NCI-H2029 treated with DMSO at 0.1 percent for 48 hours (cell line): ENCODE data around the gene DNAJC8.

Experiments used
- DNase-seq: peaks from one replicate; lab custom pipeline; 2025; lab: John Stamatoyannopoulos, UW

Gene DNAJC8, protein sequence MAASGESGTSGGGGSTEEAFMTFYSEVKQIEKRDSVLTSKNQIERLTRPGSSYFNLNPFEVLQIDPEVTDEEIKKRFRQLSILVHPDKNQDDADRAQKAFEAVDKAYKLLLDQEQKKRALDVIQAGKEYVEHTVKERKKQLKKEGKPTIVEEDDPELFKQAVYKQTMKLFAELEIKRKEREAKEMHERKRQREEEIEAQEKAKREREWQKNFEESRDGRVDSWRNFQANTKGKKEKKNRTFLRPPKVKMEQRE

DNA sequence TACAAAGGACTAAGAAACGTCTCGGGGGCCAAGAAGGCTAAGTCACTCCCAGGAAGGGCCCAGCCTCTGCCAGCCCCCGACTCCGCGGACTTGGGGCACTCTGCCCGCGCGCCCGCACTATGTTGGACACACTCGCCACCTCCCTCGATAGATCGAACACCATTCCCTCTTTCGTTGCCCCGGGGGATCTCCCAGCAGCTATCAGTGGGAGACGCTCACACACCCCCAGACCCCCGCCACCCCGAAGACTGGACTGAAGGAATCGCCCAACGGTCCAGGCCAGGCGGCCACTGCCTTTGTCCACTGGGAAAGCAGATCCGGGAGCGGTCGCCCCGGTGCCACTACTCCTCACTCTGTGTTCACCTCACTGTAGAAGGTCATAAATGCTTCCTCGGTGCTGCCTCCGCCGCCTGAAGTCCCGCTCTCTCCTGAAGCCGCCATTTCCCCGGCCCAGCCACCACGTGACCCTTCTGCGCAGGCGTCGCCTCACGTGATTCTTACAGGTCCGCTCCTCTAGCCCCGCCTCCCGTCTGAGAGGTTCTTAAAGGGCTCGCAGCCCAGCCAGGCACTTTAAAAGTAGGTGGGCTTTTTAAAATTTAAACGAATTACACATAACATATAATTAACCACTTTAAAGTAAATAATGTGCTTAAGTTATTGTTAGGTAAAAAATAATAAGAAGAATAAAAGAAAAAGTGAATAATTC lies at the start of gene DNAJC8:
Gene DNAJC8, minus strand, starts transcription at position 472 of the 706 bp plus-strand sequence. Its CDS starts 31 bp downstream, at position 441.
- peak; percentile 45 for DNase-seq

DNA sequence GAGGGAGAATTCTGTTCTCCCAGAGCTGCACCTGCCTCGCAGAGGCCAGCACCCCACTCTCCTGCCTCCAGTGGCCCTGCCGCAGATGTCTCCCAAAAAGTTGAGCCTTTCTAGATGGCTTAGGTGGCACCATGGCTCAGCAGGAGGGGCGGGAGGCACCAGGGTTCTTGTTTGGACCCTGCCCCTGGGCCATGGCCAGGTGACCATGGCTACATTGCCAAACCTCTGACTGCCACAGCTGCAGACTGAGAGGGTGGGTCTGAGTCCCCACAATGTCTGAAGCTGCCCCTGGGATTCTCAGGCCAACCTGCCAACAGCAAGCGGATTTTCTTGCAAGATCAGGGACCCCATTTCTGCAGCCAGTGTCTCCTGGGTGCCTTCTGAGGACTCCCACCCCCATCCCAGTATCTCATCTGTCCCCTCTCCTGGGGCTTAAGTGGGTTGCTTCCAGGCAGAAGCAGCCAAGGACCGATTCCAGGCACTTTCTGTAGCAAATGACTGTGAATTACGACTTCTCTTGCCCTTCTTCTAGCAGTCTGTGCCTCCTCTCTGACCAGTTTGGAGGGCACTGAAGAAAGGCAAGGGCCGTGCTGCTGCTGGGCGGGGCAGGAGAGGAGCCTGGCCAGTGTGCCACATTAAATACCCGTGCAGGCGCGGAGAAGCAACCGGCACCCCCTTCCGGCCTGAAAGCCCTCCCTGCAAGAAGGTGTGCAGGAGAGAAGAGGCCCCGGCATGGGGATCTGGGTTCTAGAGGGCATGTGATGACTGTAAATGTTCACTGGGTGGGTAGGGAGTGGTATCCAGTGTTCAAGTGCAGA lies 49.0 kb upstream of the DNAJC8 start:
- no peak for DNase-seq

DNA sequence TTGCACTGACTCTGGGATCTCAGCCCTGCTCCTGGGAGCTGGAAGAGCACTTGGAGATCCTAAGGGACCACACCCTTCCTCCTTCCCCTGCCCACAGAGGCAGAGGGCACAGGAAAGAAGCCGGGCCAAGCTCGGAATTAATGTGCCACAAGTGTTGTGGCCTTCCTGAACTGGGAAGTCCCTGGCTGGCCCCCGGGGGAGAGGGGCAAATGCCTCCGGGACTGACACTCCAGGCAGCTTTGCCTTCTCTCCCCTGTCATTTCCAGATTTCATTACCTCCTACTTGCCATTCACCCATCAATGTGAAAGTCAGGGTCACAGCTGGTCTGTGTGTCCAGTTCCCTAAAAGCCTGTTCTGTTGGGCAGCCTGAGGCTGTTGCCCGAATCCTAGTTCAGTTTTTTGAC lies 48.1 kb upstream of the DNAJC8 start:
- no peak for DNase-seq

DNA sequence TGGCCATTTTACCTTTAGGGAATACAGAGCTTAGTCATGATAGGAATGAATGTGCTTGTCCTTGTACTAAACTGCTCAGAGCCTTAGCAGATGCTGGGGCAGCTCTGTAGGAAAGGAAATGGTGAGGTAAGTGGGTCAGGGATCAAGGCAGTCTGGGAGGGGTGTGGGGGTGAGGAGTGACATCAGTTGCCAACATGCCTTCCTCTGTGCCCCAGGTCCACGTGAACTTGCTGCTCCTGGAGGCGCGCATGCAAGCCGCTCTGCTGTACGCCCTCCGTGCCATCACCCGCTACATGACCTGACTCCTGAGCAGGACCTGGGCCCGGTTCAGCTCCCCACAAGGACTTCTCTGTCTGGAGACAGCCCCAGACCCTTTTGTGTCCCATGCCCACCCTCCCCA lies 47.7 kb upstream of the DNAJC8 start:
- DNase-seq = no peak

DNA sequence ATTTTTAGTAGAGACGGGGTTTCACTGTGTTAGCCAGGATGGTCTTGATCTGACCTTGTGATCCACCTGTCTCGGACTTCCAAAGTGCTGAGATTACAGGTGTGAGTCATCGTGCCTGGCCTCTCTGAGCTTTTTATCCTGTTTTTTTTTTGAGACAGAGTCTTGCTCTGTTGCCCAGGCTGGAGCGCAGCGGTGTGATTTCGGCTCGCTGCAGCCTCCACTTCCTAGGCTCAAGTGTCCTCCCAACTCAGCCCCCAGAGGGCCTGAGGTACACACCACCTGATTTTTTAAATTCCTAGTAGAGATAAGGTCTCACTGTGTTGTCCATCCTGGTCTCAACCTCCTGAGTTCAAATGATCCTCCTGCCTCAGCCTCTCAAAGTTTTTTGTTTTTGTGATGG lies 46.9 kb upstream of the DNAJC8 start:
- DNase-seq = no peak

DNA sequence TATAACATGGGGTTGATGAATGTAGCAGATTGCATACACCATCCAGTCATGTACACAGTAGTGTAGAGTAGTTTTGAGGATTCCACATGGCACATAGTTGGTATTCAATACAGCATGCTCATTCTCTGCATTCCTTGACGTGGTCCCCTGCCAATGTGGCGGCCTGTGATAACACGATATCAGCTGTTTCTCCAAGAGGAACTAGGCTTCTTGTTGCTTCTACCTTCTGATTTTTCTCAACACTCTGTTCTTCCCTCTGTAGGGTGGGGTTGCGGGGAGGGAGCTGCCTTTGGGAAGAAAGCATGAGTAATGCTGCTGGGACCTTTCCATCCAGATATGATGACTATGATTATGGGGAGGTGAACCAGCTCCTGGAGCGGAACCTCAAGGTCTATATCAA lies 45.9 kb upstream of the DNAJC8 start:
- no peak for DNase-seq

DNA sequence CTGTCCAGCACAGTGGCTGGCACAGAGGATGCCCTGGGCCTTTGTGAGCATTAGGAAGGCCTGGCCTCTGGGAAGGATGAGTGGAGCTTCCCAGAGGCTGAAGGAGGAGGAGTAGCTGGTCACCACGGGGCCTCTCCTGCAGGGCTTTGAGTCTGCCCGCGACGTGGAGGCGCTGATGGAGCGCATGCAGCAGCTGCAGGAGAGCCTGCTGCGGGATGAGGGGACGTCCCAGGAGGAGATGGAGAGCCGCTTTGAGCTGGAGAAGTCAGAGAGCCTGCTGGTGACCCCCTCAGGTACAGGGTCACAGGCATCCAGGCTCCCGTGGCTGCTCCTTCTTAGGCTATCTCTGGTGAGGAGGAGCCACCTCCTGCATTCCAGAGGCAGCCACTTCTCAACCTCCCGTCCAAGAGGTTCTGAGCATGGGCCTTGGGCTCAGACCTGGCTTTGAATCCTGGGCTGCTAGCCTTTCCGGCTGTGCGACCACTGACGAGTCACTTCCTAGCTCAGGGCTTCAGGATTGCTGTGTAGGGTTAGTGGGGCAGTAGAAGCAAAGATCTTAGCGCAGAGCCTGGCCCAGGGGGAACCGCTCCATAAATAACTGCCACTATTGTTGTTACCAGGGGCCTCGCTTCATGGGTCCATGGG lies 40.5 kb upstream of the DNAJC8 start:
- DNase-seq = no peak

DNA sequence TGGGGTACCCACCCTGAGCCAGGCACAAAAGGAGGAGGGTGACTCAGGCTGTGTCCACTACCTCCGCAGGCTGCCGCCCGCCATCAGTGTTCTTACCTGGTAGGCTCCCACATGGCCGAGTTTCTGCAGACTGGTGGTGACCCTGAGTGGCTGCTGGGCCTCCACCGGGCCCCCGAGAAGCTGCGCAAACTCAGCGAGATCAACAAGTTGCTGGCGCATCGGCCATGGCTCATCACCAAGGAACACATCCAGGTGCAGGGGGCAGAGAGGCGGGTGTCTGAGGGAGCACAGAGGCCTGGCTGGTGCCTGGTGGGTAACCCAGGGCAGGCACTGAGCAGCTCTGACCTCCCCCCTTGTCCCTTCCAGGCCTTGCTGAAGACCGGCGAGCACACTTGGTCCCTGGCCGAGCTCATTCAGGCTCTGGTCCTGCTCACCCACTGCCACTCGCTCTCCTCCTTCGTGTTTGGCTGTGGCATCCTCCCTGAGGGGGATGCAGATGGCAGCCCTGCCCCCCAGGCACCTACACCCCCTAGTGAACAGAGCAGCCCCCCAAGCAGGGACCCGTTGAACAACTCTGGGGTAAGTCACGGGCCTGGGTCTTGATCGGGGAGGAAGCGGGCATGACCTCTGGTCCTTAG lies 39.5 kb upstream of the DNAJC8 start:
- no peak for DNase-seq

DNA sequence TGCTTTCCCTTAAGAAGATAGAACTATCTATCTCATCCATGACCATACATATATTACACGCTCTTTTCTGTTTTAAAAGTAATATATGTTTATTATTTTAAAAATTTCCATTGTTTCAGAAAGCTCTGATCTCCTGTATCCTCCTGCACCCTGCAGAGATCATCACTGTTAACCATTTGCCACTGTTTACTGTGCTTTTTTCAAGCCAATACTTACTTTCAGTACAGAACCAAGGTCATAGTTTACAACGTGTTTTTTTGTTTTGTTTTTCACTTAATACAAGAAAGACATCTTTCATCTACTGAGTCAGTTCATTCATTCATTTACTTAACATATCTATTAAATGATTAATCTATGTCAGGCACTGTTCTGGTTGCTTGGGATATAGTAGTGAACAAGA lies 36.7 kb upstream of the DNAJC8 start:
- no peak for DNase-seq

DNA sequence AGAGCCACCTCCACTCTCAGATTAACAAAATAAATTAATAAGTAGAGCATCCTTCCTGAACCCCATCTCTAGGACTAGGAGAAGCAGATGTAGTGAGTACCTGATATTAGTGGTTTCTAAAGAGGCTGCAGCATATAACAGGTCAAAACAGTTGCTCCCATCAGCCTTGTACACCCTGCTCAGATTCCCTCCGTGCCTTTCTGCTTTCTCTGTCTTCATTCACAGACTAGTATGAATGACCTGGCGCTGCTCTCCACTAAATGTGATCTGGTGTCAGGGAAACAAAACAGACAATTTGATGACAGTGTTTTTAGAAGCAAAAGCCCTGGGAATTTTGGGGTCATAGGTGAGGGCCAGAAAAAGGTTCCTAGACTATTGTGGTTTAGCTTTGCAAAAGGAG lies 34.8 kb upstream of the DNAJC8 start:
- DNase-seq = no peak

DNA sequence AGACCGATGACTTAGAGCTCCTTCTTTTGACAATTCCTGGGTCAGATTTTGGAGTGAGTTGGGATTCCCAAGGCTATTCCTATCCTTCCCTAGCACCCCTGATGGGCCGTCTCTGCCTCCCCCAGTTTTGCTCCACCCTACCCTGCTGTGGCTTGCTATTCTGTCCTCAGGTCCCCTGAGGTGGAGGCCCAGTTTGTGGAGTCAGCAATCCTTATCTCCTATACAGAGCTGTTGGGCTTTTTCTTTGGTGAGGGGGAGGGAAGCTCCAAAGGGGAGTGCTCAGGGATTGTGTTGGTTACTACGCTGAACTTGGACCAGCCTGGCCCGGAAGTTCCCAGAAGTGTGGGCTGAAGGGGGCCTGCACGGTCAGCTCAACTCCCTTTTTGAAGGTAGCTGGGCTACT lies 34.1 kb upstream of the DNAJC8 start:
- DNase-seq = no peak

DNA sequence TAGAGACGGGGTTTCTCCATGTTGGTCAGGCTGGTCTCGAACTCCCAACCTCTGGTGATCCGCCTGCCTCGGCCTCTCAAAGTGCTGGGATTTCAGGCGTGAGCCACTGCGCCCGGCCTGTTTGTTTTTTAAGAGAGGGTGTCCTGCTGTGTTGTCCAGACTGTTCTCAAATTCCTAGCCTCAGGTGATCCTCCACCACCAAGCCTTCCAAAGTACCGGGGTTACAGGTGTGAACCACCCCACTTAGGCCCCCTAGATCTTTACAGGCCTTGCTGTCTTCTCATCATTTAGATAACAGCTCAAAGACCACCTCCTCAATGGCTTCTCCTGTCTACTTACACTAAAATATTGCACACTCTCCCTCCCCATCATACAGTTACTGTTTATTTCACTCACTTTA lies 32.7 kb upstream of the DNAJC8 start:
- DNase-seq = no peak

DNA sequence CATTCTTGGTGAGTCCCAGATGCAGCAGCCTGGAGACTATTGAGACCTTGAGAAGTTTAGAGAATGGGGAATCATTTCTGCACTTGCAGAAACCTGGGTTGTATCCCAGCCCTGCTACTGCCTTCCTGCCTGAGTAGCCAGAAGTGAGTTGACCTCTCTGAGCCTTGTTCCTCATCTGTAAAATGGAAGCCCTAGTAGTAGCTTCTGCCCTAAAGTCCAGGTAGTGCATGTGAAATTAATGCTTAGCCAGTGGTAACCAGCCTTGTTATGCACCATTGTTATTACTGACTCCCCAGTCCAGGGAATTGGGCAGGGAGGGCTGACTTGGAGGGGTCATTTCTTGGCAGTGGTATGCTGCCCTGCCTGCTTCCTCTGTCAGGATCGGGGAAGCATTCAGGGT lies 32.1 kb upstream of the DNAJC8 start:
- DNase-seq = no peak

DNA sequence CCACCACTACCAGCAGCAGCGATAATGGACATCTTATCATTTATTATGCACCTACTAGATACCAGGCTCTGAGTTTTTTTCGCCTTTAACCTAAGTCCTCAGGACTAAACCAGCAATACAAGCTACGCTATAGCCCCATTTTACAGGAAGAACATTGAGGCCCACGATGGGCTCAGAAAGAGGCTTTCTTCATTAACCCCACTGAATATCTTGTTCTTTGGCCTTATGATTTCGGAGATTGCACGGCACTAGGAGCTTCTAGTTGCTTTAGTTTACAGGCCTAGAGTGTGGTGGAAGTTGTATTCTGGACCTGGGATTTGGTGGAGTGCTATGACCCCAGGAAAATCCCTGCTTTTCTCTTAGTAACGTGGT lies 28.0 kb upstream of the DNAJC8 start:
- no peak for DNase-seq

DNA sequence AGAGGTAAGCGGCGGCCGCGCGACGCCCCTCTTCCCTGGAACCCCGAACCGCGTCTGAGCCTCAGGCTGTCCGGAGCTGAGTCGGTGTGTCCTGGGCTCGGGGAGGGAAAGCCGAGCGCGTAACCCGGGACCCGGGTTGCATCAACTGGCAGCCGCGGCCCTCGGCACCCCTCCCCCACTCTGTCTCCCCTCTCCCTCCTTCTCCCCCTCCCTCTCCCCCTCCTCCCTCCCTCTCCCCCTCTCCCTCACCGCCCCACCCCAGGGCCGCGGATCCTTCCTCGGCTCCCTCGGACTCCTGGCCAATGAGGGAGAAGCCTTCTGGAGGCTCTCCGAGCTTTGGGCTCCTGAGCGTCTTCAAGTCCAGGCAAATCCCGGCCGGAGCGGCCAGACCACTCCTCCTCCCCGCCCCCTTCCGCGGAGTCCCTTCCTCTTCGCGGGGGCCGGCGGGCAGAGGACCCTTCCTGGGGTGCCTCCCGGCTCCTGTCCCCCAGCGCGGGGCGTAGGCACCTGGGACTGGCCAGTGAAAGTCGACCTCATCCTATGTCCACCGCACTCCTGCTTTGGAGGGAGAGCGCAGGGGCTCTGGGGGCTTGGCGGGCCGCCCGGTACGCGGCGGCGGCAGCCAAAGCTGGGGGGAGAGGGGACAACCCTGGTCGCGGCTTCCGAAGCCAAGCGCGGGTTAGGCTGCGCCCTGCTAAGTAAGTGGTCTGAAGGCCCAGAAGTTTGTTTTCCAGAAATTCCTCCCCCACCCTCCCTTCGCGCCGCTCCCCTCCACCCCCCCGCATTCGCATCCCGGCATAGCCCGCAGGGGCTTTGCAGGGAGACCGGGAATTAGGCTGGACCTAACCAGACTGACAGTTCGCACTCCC lies 27.3 kb upstream of the DNAJC8 start:
- DNase-seq = no peak

DNA sequence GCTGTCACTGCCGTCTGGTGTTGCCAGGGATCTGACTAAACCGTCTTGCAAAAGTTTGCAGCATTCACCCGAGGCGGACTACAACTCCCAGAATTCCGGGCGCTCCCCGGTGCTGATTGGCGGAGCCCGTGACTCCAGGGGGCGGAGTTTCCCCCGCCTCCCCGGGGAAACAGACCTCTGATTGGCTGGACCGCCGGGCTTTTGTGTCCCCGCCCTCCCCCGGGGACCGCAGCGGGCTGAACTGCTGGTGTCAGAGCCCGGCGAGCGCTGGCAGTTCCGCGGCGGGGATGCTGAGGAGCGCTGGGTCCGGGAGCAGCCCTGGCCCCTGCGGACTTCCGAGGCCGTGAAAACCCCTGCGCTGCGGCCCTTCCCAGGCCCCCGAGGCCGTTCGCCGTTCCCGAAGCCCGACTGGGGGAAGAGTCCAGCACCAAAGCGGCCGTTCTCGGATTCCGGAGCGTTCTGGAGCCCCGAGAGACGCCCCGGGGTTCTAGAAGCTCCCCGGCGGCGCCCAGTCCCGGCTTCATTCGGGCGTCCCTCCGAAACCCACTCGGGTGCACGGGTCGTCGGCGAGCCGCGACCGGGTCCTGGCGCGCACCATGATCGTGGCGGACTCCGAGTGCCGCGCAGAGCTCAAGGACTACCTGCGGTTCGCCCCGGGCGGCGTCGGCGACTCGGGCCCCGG lies 26.6 kb upstream of the DNAJC8 start, which contains the start of gene SESN2:
Gene SESN2, plus strand, starts transcription at position 267 of the 682 bp plus-strand sequence. Its CDS starts 330 bp downstream, at position 597.
- DNase-seq = peak; percentile 42

DNA sequence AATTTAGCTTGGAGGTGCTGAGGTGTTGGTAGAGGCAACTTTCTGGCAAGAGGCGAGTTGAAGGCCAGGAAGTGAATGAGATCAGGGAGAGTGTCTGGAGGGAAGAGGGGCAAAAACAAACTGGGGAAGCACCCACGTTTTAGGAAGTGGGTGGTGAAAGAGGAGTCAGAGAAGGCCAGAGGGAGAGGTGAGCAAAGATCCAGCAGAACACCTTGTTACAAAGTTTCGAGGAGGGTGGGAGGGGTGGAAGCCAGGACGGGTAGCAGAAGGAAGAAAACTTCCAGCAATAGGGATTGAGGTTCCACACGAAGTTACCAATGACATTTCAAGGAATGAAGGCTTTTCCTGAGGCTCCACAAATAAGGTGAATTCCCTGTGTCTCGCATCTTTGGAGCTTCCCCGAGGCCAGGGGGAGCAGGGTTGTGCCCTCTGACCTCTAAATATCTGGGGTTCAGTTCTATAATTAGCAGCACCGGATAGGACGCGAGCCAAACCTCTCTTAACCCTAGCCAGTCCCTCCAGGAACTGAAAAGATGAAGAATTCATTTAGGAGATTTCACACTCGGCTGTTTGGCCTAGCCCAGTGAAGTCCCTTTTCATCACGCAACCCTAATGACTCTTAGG lies 25.9 kb upstream of the DNAJC8 start:
- no peak for DNase-seq

DNA sequence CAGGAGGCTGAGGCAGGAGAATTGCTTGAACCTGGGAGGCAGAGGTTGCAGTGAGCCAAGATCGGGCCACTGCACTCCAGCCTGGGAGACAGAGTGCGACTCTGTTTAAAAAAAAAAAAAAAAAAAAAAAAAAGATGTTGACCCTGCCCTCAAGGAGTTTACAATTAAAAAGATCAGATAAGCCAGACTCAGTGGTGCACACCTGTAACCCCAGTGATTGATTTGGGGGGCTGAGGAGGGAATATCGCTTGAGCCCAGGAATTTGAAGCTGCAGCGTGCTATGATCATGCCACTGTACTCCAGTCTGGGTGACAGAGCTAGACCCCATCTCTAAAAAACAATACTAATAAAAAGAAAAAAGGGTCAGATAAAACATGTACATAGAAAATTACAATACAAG lies 24.9 kb upstream of the DNAJC8 start:
- no peak for DNase-seq

DNA sequence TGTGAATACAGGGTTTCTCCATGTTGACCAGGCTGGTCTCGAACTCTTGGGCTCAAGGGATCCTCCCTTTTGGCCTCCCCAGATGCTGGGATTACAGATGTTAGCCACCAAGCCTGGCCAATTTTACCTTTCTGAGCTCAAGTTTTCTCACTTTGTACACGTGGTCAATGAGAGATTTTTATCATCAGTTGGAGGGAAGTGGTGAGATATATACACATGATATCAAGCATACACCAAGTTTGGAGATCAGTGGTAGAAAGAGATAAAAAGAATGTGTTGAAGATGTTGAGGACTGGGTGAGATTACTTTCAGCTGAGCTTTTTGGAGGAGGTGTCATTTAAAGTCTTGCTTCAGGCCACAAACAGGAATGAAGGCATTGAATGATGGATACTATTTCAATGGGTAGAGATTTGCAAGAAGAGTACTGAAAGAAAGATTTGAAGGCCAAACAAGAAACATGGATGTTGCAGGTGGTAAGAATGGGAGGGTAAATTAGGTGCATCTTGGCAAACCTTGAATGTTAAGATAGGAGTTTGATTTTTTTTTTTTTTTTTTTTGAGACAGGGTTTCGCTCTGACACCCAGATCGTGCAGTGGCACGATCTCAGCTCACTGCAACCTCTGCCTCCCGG lies 23.5 kb upstream of the DNAJC8 start:
- DNase-seq = no peak
